Spleen (tissue), 7 donors: Measurements from ENCODE around the gene IMPDH2.

Source experiments
- CTCF ChIP-seq, 11 experiments: fragments of 200-600 bp in 7 of 11; fragments of 450-650 bp in 4 of 11; sonication (generic) in 4 of 11; IDR thresholded peaks in 8 of 11; conservative IDR thresholded peaks in 3 of 11; 1 replicate in 7 of 11; 2 replicates in 4 of 11; pipeline versions ENCODE4 v1.4.0 to v1.8.0; 2016 to 2021; ENCODE audit warnings: antibody characterized with exemption in 11 of 11, inconsistent platforms in 4 of 11, mild to moderate bottlenecking in 1 of 11
- POLR2A ChIP-seq, 3 donors: fragments of 450-650 bp; IDR thresholded peaks; one replicate each; pipeline ENCODE4 v1.5.1; 2017; ENCODE audit warnings: antibody characterized with exemption in 3 of 3, mild to moderate bottlenecking in 1 of 3
- POLR2AphosphoS5 ChIP-seq, 3 donors: sonication (generic); formaldehyde crosslinking; IDR thresholded peaks; one replicate each; pipeline ENCODE4 v1.5.1; 2017; ENCODE audit warnings: antibody characterized with exemption in 3 of 3
- donor health status: DM: no; HTN: no; CAD: no; lungs with moderate emphysema.
- donor health status: DM: no; HTN: no; CAD: no.
- donor health status: DM: no; HTN: no; CAD: no.

GRCh38 chr3:49001155-49001554 lies 28.0 kb downstream of the IMPDH2 start:
- TF ChIP-seq POLR2A (IDR thresholded peaks at IDR 0.05) (no peak), CTCF (IDR thresholded peaks at IDR 0.05 in 8 of 11, conservative IDR thresholded peaks at IDR 0.05 in 3 of 11) (no peak), POLR2AphosphoS5 (IDR thresholded peaks at IDR 0.05) (no peak)
